NCI-H2196 treated with DMSO at 0.1 percent for 48 hours (cell line): Measurements from ENCODE around the gene AP1S3.
"Not testable (repeated sequence)": the region's sequence is repeated elsewhere in the genome, so short reads cannot be mapped to it uniquely, and the experiment has no call there.

Experiments
- DNase-seq: peaks from one replicate; lab custom pipeline; 2025; ENCODE audit not compliant: unreplicated experiment; lab: John Stamatoyannopoulos, UW

Gene AP1S3

DNA sequence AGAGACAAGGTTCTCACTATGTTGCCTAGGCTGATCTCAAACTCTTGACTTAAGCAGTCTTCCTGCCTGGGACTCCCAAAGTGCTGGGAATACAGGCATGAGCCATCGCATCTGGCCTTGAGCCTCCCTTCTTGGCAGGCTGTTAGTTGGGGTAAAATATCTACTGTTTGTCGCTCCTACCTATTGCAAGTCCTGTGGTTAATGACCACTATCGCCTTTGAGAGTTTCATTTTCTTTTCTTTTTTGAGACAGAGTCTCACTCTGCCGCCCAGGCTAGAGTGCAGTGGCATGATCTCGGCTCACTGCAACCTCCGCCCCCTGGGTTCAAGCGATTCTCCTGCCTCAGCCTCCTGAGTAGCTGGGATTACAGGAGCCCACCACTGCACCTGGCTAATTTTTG is 75.6 kb downstream of the AP1S3 start:
- DNase-seq, result not testable (repeated sequence)

DNA sequence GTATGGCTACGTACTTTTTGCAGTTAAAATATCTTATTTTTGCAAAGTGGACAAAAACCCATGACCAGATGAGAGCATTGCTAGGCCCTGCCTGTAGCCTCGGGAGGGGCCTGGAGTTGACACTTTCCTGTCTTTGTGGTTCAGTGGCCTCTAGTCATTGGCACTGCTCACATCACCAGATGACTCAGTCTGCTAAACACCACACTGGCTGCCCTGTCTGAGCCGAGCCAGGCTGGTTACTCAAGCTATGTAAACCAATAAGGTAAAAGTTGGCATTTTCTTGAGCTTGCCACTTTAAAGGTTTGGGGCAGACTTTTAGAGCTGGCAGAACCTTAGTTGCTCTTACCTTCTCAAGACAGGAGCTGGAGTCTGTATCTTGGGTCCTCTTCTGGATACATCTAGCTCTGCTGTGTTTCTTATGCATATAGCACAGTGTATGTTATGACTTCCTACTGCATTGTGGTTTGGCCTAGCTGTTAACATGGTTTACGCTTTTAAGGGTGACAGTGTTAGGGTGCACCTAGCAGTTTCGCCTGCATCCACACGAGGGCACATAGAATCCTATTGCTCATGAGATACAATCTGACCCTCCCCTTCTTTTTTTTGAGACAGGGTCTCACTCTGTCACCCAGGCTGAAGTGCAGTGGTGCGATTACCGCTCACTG is 76.4 kb downstream of the AP1S3 start:
- no peak for DNase-seq

- no peak for DNase-seq
Measured at GRCh38 chr2:223759569-223760430, 77.6 kb downstream of the AP1S3 start.

DNA sequence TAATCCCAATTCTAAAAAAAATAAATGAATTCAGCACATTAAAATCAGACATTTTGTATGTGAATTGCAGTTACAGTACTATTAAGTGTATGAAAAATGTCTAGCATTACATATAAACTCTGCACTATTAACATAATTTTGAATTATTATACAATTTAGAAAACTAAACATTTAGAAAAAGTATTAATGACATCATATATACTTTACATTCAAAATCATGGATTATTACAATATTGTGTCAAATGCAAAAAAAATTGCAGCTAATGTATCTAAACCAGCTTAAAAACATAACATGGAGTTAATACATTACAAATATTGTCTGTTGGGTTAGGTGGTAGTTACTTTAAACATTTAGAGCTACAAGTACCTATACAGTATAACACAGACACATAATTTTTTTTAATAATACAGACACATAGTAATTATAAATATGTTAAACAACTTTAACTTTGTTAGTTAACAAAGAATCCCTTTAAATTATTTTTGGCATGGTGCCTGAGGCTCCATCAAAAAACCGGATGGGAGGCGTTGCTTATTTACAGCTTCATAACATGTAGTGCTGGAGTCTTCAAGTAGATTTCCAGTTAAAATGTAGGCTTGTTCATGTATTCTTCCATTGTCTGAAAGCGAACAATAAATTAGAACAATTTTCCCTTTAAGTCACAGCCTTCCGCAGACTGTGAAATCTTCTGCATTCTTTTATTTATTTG is 79.1 kb downstream of the AP1S3 start:
- DNase-seq, result no peak

- DNase-seq, result no peak
Measured at GRCh38 chr2:223753940-223754339, 83.4 kb downstream of the AP1S3 start.

- DNase-seq, result no peak
Measured at GRCh38 chr2:223751012-223751411, 86.4 kb downstream of the AP1S3 start.

DNA sequence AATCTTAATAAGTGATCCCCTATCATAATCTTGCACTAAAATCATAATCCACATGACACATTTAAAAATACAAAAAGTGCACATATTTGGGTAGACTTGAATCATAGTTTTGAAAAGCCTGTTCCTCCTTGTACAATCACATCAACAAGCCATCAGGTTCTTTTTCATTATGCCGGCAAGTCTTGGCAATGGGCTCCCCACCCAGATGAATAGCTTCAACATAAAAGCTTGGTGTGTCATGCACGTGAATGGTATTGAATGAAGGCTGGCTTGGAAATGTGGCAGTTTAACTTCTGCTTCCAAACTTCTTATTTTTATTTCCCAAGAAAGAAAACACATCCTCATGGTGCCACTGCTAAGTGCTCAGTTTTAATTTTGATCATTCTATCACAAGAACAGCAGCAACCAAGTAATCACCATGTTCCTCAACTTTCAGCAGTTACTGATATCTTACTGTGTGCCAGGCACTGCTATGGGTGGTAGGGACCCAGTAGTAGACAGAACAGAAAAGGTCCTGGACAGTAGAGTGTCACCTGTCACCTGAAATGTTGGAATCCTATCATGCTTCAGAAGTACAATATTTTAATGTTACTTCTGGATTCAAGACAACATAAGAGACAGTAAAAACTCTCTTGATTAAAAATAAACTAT is 89.9 kb downstream of the AP1S3 start:
- DNase-seq, result no peak

DNA sequence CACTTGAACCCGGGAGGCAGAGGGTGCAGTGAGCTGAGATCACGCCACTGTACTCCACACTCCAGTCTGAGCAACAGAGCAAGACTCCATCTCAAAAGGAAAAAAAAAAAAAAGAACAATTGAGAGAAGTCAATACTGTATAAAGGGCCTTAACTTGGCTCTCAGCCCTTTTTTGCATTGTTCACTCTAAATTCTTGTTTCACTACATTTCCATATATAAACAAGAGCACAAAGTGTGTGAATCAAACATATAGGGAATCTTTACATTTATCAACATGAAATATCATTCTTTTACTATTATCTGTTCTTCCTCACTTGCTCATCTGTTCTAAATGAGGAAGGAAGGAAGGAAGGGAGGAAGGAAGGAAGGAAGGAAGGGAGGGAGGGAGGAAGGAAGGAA is 90.8 kb downstream of the AP1S3 start:
- DNase-seq, result no peak

- no peak for DNase-seq
Measured at GRCh38 chr2:223744580-223744979, 92.8 kb downstream of the AP1S3 start.

DNA sequence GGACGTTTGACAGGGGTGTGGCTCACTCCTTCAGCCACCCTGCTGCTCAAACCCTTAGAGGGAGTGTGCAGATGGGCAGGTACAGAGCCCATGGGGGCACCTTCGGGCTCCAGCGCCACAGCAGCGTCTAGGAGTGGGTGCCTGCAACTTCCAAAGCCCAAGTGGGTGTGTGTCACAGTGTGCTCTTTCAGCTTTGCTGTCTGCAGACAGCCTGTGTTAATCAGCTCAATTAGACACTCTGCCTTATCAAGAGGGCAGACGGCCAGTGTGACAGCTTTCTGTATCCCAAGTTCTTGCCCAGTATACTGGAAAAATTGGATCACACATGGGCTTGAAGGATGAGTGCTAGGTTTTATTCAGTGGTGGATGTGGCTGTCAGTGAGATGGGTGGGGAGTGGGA is 96.7 kb downstream of the AP1S3 start:
- no peak for DNase-seq

DNA sequence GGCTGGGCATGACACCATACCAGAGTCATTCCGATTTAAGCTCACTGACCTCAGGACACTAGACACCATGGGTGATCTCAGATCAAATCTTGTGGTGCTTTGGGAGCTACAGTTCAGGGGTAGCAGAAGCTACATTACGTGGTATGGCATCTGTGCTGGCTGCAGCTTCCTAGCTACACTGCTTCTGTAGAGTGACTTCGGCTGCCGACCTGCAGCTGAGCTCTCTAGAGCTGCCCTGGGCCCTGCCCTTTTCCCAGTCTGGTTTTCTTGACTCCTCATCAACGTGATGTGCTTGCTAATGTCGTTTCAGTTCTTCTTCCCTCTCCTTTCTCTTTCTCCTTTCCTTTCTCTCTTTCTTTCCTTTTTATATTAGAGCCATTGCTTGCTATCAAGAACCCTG is 100.2 kb downstream of the AP1S3 start:
- no peak for DNase-seq

- no peak for DNase-seq
Measured at GRCh38 chr2:223736488-223736887, 100.9 kb downstream of the AP1S3 start.

DNA sequence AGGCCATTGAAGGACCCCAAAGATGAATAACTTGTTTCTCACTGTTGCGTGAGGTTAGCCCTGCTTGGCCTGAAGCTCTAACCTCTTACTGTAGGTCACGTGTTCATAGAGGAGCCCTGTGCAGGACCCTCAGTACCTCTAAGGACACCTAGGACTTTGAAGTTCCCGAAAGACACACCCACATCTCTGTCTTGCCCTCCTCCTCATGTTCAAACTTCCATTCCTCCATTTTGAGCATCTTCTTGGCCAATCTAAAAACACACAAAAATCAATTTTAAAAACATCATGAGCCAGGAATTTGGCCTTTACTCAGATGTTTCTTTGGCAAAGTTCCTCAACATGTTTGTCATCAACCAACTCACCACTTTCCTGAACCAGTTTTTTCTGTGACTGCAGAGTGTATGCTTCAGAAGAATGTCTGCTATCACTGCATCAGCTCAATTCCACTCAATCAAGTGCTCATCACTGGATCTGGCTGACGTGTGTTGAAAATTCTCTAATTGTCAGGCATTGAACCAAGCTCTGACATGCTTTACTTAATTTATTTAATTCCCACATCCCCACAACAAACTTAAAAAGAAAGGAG is 101.6 kb downstream of the AP1S3 start:
- DNase-seq, result no peak

- no peak for DNase-seq
Measured at GRCh38 chr2:223735035-223735640, 102.2 kb downstream of the AP1S3 start.

GRCh38 chr2:223734346-223734745 is 103.0 kb downstream of the AP1S3 start:
- DNase-seq, result no peak

GRCh38 chr2:223732346-223732745 is 105.0 kb downstream of the AP1S3 start:
- no peak for DNase-seq

- no peak for DNase-seq
Measured at GRCh38 chr2:223731503-223731902, 105.9 kb downstream of the AP1S3 start.

DNA sequence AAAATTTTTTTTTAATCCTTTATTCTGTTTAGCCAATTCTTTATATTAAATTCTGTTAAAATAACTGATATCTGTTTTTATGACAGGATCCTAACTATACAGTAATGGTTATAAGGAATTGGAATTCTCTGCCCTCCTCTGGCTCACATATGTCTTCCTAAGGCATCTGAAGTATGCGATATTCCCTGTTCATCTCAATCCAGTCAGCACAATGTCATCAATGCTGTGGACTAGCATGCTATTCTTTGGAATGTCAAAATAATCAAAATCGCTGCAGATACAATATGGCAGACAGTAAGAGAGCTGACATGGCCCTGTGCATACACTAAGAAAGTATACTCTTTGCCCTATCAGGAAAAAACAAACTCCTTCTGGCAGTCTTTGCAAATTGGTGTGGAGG is 107.6 kb downstream of the AP1S3 start:
- DNase-seq, result no peak

DNA sequence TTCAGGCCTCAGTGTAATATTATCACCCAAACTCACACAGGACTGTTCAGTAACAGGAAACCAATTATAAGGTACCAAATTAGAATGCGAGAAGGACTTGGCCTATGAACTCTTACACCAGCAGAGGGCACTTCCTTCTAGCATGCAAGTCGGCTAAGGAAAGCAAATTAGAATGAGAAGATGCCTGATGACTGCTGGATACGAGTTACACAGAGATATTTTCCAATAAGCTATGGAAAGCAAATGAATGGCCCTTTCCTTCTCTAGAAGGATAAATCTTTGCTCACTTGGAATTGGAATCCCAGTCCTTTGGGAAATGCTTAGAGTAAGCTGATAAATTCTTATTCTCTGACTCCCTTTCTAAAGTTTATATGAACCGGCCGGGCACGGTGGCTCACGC is 109.8 kb downstream of the AP1S3 start:
- DNase-seq, result no peak
